Lower leg skin (tissue), 4 donors: ENCODE results near the gene UBQLN3. TPM values are rescaled to one million over a fixed set of nuclear protein-coding genes. Genes with fewer than 3 reads are reported as not detected.

ENCODE experiments used
- DNase-seq, 2 donors: peaks; one replicate each; pipeline ENCODE4 v3.0.0-alpha.2; 2019; ENCODE audit warnings: low spot score in 2 of 2
- H3K4me3 ChIP-seq: fragments of 200-600 bp; sonication (generic); 2 replicates; pipeline ENCODE4 v1.5.1; 2017; ENCODE audit warnings: mild to moderate bottlenecking, low read depth; ENCODE audit not compliant: poor library complexity, severe bottlenecking
- POLR2A ChIP-seq, 2 donors: fragments of 450-650 bp; IDR thresholded peaks; one replicate each; pipeline ENCODE4 v1.6.1; 2016 to 2017; ENCODE audit warnings: antibody characterized with exemption in 2 of 2, mild to moderate bottlenecking in 1 of 2, moderate library complexity in 1 of 2
- WGBS, 2 donors: methylation state at CpG; one replicate each; pipeline ENCODE4 v1.1.5; 2018; 5-methylcytosine and 5-hydroxymethylcytosine counted together
- intact Hi-C: fragments of 100-400 bp; cut with DNase I; formaldehyde crosslinking; loops from one replicate; pipeline ENCODE4 v1.15.0; 2023; ENCODE audit warnings: low total_unique reads
- total RNA-seq, 4 donors: library from RNA; depleted of rRNA; stranded (reverse); fragments of >200 nt; gene quantifications; one replicate each; pipeline ENCODE4 v1.1.0, GENCODE V29; 2016
- TF ChIP-seq, protein P1 (sequence below), 3 donors: fragments of 450-650 bp; IDR thresholded peaks; one replicate each; pipeline ENCODE4 v1.5.1; 2016; ENCODE audit warnings: antibody characterized with exemption in 3 of 3, mild to moderate bottlenecking in 3 of 3, moderate library complexity in 2 of 3

Gene UBQLN3
- total RNA-seq, 4 donors from 2014 or later: 0.13 TPM; not detected in 3

DNA sequence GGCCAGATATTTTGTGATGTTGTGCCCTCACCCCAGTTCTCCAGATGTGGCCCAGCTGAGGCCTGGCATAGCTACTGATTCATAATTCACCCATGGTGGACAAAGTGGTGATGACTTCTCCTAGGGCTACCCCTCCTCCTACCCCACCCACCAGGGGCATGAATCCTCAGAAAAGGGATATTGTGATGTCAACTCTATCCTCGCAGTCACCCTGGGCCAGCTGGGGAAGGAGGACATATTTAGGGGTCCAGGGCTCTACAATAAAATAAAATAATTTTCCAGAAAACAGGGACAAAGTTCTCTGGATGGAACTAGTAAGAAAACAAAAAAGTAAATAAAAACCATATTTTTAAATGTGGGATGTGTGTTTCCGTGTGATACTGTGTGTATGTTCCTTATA, 6.8 kb upstream of the UBQLN3 start, which contains the start of gene UBQLNL:
TSS of gene UBQLNL (minus strand) at position 101 of the 400 bp plus-strand sequence. CDS start 258 bp downstream, outside the sequence.
- no peak within 1 kb of the TSS for H3K4me3 ChIP-seq
- WGBS, 2 donors: 85 to 86% methylated on average over 2 of the region's 2 CpGs
- no peak for DNase-seq
- TF ChIP-seq, protein P1, sequence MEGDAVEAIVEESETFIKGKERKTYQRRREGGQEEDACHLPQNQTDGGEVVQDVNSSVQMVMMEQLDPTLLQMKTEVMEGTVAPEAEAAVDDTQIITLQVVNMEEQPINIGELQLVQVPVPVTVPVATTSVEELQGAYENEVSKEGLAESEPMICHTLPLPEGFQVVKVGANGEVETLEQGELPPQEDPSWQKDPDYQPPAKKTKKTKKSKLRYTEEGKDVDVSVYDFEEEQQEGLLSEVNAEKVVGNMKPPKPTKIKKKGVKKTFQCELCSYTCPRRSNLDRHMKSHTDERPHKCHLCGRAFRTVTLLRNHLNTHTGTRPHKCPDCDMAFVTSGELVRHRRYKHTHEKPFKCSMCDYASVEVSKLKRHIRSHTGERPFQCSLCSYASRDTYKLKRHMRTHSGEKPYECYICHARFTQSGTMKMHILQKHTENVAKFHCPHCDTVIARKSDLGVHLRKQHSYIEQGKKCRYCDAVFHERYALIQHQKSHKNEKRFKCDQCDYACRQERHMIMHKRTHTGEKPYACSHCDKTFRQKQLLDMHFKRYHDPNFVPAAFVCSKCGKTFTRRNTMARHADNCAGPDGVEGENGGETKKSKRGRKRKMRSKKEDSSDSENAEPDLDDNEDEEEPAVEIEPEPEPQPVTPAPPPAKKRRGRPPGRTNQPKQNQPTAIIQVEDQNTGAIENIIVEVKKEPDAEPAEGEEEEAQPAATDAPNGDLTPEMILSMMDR (IDR thresholded peaks at IDR 0.05): no peak
- no peak for TF ChIP-seq POLR2A (IDR thresholded peaks at IDR 0.05)
- intact Hi-C loops: no loop called here

DNA sequence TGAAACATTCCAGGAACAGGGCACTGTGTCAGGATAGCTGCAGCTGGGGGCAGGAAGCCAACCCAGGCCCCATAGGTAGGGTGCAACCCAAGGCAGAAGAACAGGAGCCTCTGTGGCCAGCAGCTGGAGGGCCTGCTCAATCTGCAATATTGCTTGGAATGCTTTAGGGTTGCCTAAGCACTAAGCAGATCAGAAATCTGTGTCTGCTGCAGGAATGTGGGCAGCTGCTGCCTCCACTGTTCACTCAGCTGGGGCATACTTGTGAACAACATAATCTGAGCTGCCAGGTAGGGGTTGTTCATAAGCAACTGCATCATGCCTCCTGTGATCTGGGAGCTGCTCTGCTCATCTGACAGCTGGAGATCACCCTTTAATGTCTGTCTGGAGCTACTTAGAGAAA, 5.1 kb upstream of the UBQLN3 start:
- H3K4me3 ChIP-seq: no peak overlapping the region
- no peak for TF ChIP-seq POLR2A (IDR thresholded peaks at IDR 0.05)
- TF ChIP-seq, protein P1 (IDR thresholded peaks at IDR 0.05): no peak
- no peak for DNase-seq
- intact Hi-C loops: no loop called here

DNA sequence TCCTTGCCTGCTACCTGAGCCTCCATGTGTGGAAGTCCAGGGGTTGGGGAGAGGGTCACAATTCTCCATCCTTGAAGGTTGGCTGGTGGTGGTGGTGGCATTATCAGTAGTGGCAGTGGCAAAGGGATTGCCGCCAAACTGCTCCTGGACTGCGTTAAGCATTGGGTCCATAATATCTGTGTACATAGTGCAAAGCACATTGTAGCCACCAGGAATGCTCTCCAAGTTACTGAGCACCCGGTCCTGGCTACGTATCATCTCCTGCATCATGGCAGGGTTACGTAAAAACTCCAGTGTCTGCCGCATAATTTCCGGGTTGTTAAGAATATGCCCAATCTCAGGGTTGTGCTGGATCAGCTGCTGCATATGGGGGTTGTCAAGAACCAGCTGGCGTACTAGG, 1.2 kb downstream of the UBQLN3 start:
- H3K4me3 ChIP-seq: no peak overlapping the region
- 94 to 98% methylated on average over 8 of the region's 8 CpGs for WGBS, 2 donors
- intact Hi-C loops: no loop called here
- TF ChIP-seq POLR2A (IDR thresholded peaks at IDR 0.05): no peak
- TF ChIP-seq, protein P1 (IDR thresholded peaks at IDR 0.05): no peak
- DNase-seq: no peak

DNA sequence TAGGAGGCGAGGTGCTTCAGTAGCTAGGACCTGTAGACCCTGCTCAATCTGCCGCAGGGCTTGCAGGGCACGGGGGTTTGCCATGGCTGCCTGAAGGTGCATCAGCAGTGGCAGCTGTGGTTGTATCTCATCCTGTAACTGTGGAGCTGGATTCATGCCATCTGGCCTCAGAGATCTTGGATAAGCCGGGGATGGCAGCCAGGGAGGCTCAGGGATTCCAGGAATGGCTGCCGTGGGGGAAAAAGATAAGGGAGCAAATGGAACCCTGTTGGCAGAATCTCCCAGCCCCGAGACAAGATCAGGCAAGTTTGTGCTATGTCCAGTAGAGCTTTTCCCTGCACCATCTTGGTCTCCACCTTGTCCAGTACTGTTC, 1.8 kb downstream of the UBQLN3 start:
- WGBS, 2 donors: 67 to 73% methylated on average over 6 of the region's 6 CpGs
- intact Hi-C loops: no loop called here
- H3K4me3 ChIP-seq: no peak overlapping the region
- DNase-seq: no peak
- no peak for TF ChIP-seq POLR2A (IDR thresholded peaks at IDR 0.05)
- TF ChIP-seq, protein P1 (IDR thresholded peaks at IDR 0.05): no peak

DNA sequence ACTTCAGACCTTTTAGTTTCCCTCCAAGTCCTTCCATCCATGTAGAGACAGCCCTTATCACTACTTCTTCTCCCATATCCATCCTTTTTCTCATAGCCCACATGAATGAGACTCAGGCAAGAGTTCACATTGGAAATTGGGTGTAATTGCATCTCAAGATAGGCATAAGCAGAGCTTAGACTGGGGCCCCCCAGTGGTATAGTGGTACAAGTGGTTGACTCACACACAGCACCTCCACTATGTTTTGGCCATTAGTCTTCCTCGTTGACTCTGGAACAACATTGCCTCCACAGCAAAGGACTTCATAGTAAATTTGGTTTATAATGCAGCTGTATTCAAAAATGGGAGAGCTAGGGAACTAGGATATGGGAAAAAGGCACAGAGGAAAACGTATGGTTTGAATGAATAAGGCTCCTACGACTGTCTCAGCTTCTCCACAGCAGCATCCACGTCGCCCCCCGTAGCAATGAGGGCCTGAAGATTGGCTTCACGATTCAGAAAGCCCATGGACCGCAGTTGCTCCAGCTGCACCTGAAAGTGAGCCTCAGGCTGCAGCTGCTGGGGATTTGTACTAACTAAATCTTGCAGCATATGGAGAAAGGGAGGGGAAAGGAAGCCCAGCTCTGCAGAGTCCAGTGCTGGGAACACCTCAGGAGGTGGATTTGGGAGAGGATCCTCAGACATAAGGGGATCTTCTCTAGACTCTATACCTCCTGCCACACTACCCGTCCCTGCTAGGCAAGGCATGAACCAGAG, 2.4 kb downstream of the UBQLN3 start:
- WGBS, 2 donors: 63 to 81% methylated on average over 9 of the region's 9 CpGs
- DNase-seq: no peak
- H3K4me3 ChIP-seq: no peak overlapping the region
- no peak for TF ChIP-seq POLR2A (IDR thresholded peaks at IDR 0.05)
- TF ChIP-seq, protein P1 (IDR thresholded peaks at IDR 0.05): no peak
- intact Hi-C loops: no loop called here
